Spleen (tissue), 7 donors: ENCODE results near the gene EDEM3.

ENCODE experiments used
- POLR2A ChIP-seq, 3 donors: fragments of 450-650 bp; IDR thresholded peaks; one replicate each; pipeline ENCODE4 v1.5.1; 2017; ENCODE audit warnings: antibody characterized with exemption in 3 of 3, mild to moderate bottlenecking in 1 of 3
- POLR2AphosphoS5 ChIP-seq, 3 donors: sonication (generic); formaldehyde crosslinking; IDR thresholded peaks; one replicate each; pipeline ENCODE4 v1.5.1; 2017; ENCODE audit warnings: antibody characterized with exemption in 3 of 3
- TF ChIP-seq, protein P1 (sequence below), 11 experiments: fragments of 200-600 bp in 7 of 11; fragments of 450-650 bp in 4 of 11; sonication (generic) in 4 of 11; IDR thresholded peaks in 8 of 11; conservative IDR thresholded peaks in 3 of 11; 1 replicate in 7 of 11; 2 replicates in 4 of 11; pipeline versions ENCODE4 v1.4.0 to v1.8.0; 2016 to 2021; ENCODE audit warnings: antibody characterized with exemption in 11 of 11, inconsistent platforms in 4 of 11, mild to moderate bottlenecking in 1 of 11
- donor health status: DM: no; HTN: no; CAD: no; lungs with moderate emphysema.
- donor health status: DM: no; HTN: no; CAD: no.
- donor health status: DM: no; HTN: no; CAD: no.

DNA sequence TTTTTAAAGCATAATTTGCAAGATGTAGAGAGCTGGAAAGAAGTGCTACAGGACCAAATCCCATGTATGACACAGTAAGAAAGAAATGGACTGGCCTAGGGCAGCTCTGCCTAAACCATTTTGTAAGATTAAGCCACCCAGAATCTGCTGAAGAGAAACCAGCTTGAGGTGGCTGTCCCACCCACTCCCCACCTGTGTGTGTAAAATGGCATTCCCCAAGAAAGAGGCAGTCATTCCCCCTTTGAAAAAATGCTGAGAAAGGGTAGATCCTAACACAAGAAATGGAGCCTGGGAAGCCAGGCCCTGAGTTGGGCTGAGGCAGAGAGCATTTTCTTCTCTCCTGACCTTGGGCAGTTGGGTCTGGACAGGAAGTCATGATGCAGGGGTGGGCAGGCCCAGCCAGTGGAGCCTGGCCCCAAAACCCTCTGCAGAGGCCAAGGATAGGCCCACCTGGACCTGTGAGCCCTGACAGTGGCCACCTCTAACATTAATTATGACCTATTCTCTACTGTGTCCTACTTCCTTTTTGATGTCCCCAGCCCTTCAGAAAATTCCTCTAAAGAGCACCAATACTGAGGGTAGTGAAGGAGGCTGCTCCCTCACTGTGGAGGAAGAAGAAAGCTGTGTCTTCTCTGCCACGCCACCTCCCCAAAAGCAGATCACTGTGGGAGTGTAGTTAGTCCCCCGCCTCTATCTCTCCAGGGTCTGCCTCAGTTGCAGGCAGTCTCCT lies 94.0 kb downstream of the EDEM3 start:
- TF ChIP-seq POLR2A (IDR thresholded peaks at IDR 0.05), result no peak
- TF ChIP-seq POLR2AphosphoS5 (IDR thresholded peaks at IDR 0.05), result no peak
- TF ChIP-seq, protein P1, sequence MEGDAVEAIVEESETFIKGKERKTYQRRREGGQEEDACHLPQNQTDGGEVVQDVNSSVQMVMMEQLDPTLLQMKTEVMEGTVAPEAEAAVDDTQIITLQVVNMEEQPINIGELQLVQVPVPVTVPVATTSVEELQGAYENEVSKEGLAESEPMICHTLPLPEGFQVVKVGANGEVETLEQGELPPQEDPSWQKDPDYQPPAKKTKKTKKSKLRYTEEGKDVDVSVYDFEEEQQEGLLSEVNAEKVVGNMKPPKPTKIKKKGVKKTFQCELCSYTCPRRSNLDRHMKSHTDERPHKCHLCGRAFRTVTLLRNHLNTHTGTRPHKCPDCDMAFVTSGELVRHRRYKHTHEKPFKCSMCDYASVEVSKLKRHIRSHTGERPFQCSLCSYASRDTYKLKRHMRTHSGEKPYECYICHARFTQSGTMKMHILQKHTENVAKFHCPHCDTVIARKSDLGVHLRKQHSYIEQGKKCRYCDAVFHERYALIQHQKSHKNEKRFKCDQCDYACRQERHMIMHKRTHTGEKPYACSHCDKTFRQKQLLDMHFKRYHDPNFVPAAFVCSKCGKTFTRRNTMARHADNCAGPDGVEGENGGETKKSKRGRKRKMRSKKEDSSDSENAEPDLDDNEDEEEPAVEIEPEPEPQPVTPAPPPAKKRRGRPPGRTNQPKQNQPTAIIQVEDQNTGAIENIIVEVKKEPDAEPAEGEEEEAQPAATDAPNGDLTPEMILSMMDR (IDR thresholded peaks at IDR 0.05 in 8 of 11, conservative IDR thresholded peaks at IDR 0.05 in 3 of 11), result no peak
